IMR-90 (cell line): Measurements from ENCODE around the gene FAM124A. TPM values are rescaled to one million over a fixed set of nuclear protein-coding genes. Genes with fewer than 3 reads are reported as not detected.

ENCODE experiments used
- ATAC-seq: fragments of 200-7000 bp; cut with Tn5 transposase; 2 replicates; pipeline ENCODE4 v1.9.1; 2020; ENCODE audit warnings: low read depth, mild to moderate bottlenecking, moderate library complexity
- BruUV-seq: library from RNA; stranded (reverse); fragments of 400-500 nt; replicated peaks from 2 replicates; lab custom pipeline; 2021; lab: Mats Ljungman, UMichigan
- CTCF ChIA-PET: fragments of 300-600 bp; formaldehyde crosslinking; extraction: SDS; loops from one replicate; lab custom pipeline; 2021; ENCODE audit warnings: antibody characterized with exemption; lab: Yijun Ruan, JAX
- POLR2A ChIA-PET: fragments of 300-600 bp; sonication (Branson Sonifier 250); formaldehyde crosslinking; loops from one replicate; lab custom pipeline; 2022; ENCODE audit warnings: antibody characterized with exemption; ENCODE audit not compliant: unreplicated experiment; lab: Charles Lee
- DNase-seq: peaks from one replicate; pipeline ENCODE4 v3.0.0; 2013
- H2AFZ ChIP-seq: replicated peaks from 2 replicates; pipeline ENCODE3; 2013; ENCODE audit warnings: low read length, mild to moderate bottlenecking; ENCODE audit not compliant: poor library complexity
- H2AK5ac ChIP-seq: 2 replicates; pipeline ENCODE4 v1.6.1; 2013; ENCODE audit warnings: low read depth, low read length, inconsistent platforms
- H2AK9ac ChIP-seq: replicated peaks from 2 replicates; pipeline ENCODE3; 2013; ENCODE audit warnings: mild to moderate bottlenecking, low read depth, low read length, moderate library complexity; ENCODE audit not compliant: poor library complexity
- H2BK120ac ChIP-seq: 2 replicates; pipeline ENCODE4 v1.6.1; 2013; ENCODE audit warnings: low read depth, low read length, inconsistent platforms
- H2BK15ac ChIP-seq: 3 replicates; pipeline ENCODE4 v1.6.1; 2013; ENCODE audit warnings: low read depth, low read length, inconsistent platforms
- H2BK20ac ChIP-seq: 2 replicates; pipeline ENCODE4 v1.6.1; 2013; ENCODE audit warnings: low read depth, mild to moderate bottlenecking, inconsistent platforms, low read length, moderate library complexity
- H2BK5ac ChIP-seq: 2 replicates; pipeline ENCODE4 v1.6.1; 2013; ENCODE audit warnings: mild to moderate bottlenecking, low read depth, low read length, inconsistent platforms; ENCODE audit not compliant: poor library complexity, severe bottlenecking
- H3K14ac ChIP-seq: replicated peaks from 2 replicates; pipeline ENCODE4 v1.6.1; 2013; ENCODE audit warnings: low read depth, low read length, inconsistent platforms
- H3K18ac ChIP-seq: 2 replicates; pipeline ENCODE4 v1.6.1; 2013; ENCODE audit warnings: low read depth, low read length, control low read depth
- H3K23ac ChIP-seq: 2 replicates; pipeline ENCODE4 v1.6.1; 2013; ENCODE audit warnings: low read depth, low read length, inconsistent platforms
- H3K27ac ChIP-seq: 2 replicates; pipeline ENCODE4 v1.5.1; 2013; ENCODE audit warnings: mild to moderate bottlenecking, control low read depth, low read length; ENCODE audit not compliant: insufficient read depth
- H3K27me3 ChIP-seq: 2 replicates; pipeline ENCODE4 v1.6.1; 2013; ENCODE audit warnings: low read length; ENCODE audit not compliant: control insufficient read depth, insufficient read depth
- H3K36me3 ChIP-seq: 2 replicates; pipeline ENCODE4 v1.6.1; 2013; ENCODE audit warnings: low read length, mixed read lengths; ENCODE audit not compliant: control insufficient read depth, insufficient read depth
- H3K4ac ChIP-seq: 2 replicates; pipeline ENCODE4 v1.6.1; 2013; ENCODE audit warnings: low read depth, low read length, inconsistent platforms
- H3K4me1 ChIP-seq: 2 replicates; pipeline ENCODE4 v1.6.1; 2013; ENCODE audit warnings: low read length, mixed read lengths; ENCODE audit not compliant: control insufficient read depth, insufficient read depth
- H3K4me2 ChIP-seq: 2 replicates; pipeline ENCODE4 v1.6.1; 2013; ENCODE audit warnings: low read depth, mild to moderate bottlenecking, control low read depth, low read length, moderate library complexity
- H3K4me3 ChIP-seq: 2 replicates; pipeline ENCODE4 v1.5.1; 2013; ENCODE audit warnings: low read depth, mild to moderate bottlenecking, control low read depth, low read length, moderate library complexity; ENCODE audit not compliant: insufficient read depth
- H3K56ac ChIP-seq: 2 replicates; pipeline ENCODE4 v1.6.1; 2013; ENCODE audit warnings: low read length, inconsistent platforms; ENCODE audit not compliant: insufficient read depth; ENCODE audit errors: extremely low read depth
- H3K79me1 ChIP-seq, 2 experiments: 2 replicates each; pipeline ENCODE4 v1.6.1; 2013; ENCODE audit warnings: low read length in 2 of 2, inconsistent platforms in 1 of 2, low read depth in 1 of 2
- H3K9ac ChIP-seq: 2 replicates; pipeline ENCODE4 v1.6.1; 2013; ENCODE audit warnings: low read depth, low read length, control low read depth
- H3K9me1 ChIP-seq: 2 replicates; pipeline ENCODE4 v1.6.1; 2013; ENCODE audit warnings: low read length, inconsistent platforms; ENCODE audit not compliant: insufficient read depth
- H3K9me3 ChIP-seq: 2 replicates; pipeline ENCODE4 v1.6.1; 2013; ENCODE audit warnings: low read length; ENCODE audit not compliant: control insufficient read depth, insufficient read depth
- H4K20me1 ChIP-seq: 2 replicates; pipeline ENCODE4 v1.6.1; 2013; ENCODE audit warnings: low read length, inconsistent platforms; ENCODE audit not compliant: insufficient read depth
- H4K5ac ChIP-seq: 2 replicates; pipeline ENCODE4 v1.6.1; 2013; ENCODE audit warnings: mild to moderate bottlenecking, low read depth, low read length, control low read depth
- H4K8ac ChIP-seq, 2 experiments: 2 replicates each; pipeline ENCODE4 v1.6.1; 2013; ENCODE audit warnings: low read depth in 2 of 2, low read length in 2 of 2, control low read depth in 1 of 2, inconsistent platforms in 1 of 2
- H4K91ac ChIP-seq: 2 replicates; pipeline ENCODE4 v1.6.1; 2013; ENCODE audit warnings: low read depth, low read length, inconsistent platforms; ENCODE audit not compliant: insufficient read depth
- BHLHE40 ChIP-seq: fragments of 150-350 bp; IDR thresholded peaks from 2 replicates; pipeline ENCODE4 v1.6.1; 2016; ENCODE audit warnings: mild to moderate bottlenecking, low read depth, low read length
- CEBPB ChIP-seq: IDR thresholded peaks from 2 replicates; pipeline ENCODE4 v1.6.1; 2012; ENCODE audit warnings: low read depth, low read length, improper control_type of control experiment
- CHD1 ChIP-seq: IDR thresholded peaks from 2 replicates; pipeline ENCODE4 v1.6.1; 2012; ENCODE audit warnings: low read depth, low read length, improper control_type of control experiment
- CTCF ChIP-seq: conservative IDR thresholded peaks from 2 replicates; pipeline ENCODE4 v1.5.1; 2012; ENCODE audit warnings: mild to moderate bottlenecking, low read depth, low read length, improper control_type of control experiment
- ELK1 ChIP-seq: fragments of 150-350 bp; IDR thresholded peaks from 2 replicates; pipeline ENCODE4 v1.6.1; 2016; ENCODE audit warnings: low read depth, mild to moderate bottlenecking, low read length, moderate library complexity, borderline replicate concordance
- FOS ChIP-seq: fragments of 150-350 bp; IDR thresholded peaks from 2 replicates; pipeline ENCODE4 v1.6.1; 2016; ENCODE audit warnings: low read depth, low read length
- MAFK ChIP-seq: IDR thresholded peaks from 2 replicates; pipeline ENCODE4 v1.6.1; 2012; ENCODE audit warnings: low read depth, low read length, improper control_type of control experiment
- MAZ ChIP-seq: IDR thresholded peaks from 2 replicates; pipeline ENCODE4 v1.6.1; 2012; ENCODE audit warnings: low read depth, mild to moderate bottlenecking, low read length, improper control_type of control experiment, moderate library complexity, borderline replicate concordance
- MXI1 ChIP-seq: IDR thresholded peaks from 2 replicates; pipeline ENCODE4 v1.6.1; 2012; ENCODE audit warnings: low read depth, mild to moderate bottlenecking, low read length, moderate library complexity, borderline replicate concordance
- NFE2L2 ChIP-seq: fragments of 150-350 bp; IDR thresholded peaks from 2 replicates; pipeline ENCODE4 v1.6.1; 2016; ENCODE audit warnings: low read depth, mild to moderate bottlenecking, low read length
- POLR2A ChIP-seq: IDR thresholded peaks from 2 replicates; pipeline ENCODE4 v1.6.1; 2012; ENCODE audit warnings: mild to moderate bottlenecking, low read depth, low read length
- RAD21 ChIP-seq: IDR thresholded peaks from 2 replicates; pipeline ENCODE4 v1.6.1; 2012; ENCODE audit warnings: low read length, improper control_type of control experiment
- RCOR1 ChIP-seq: IDR thresholded peaks from 2 replicates; pipeline ENCODE4 v1.6.1; 2012; ENCODE audit warnings: mild to moderate bottlenecking, low read length, improper control_type of control experiment; ENCODE audit not compliant: insufficient replicate concordance
- RFX5 ChIP-seq: IDR thresholded peaks from 2 replicates; pipeline ENCODE4 v1.8.0; 2012; ENCODE audit warnings: low read depth, mild to moderate bottlenecking, low read length, moderate library complexity
- SMC3 ChIP-seq: fragments of 150-350 bp; IDR thresholded peaks from 2 replicates; pipeline ENCODE4 v1.6.1; 2016; ENCODE audit warnings: low read depth, mild to moderate bottlenecking, antibody characterized with exemption, low read length, moderate library complexity
- USF2 ChIP-seq: fragments of 150-350 bp; IDR thresholded peaks from 2 replicates; pipeline ENCODE4 v1.6.1; 2017; ENCODE audit warnings: mild to moderate bottlenecking, antibody characterized with exemption, low read length, low read depth
- WGBS, 2 experiments: methylation state at CpG; one replicate each; pipeline versions ENCODE4 v1.1.5 to v1.1.7; 2013; ENCODE audit warnings: missing lambda C conversion rate in 2 of 2; ENCODE audit not compliant: insufficient read length in 1 of 2; ENCODE audit errors: extremely low coverage in 2 of 2; 5-methylcytosine and 5-hydroxymethylcytosine counted together
- dilution Hi-C: fragments of 300-500 bp; cut with HindIII; formaldehyde crosslinking; loops from one replicate; pipeline ENCODE4 v1.14.3; 2018; ENCODE audit warnings: low sequenced_read_pairs; ENCODE audit not compliant: unreplicated experiment
- in situ Hi-C: fragments of 300-500 bp; cut with MboI; formaldehyde crosslinking; loops from 3 replicates; pipeline ENCODE4 v1.14.3; 2019; ENCODE audit warnings: low sequenced_read_pairs, inconsistent platforms, mixed read lengths
- intact Hi-C: fragments of 100-400 bp; cut with micrococcal nuclease; formaldehyde crosslinking; loops from 2 replicates; pipeline ENCODE4 v1.10.0; 2022
- polyA plus RNA-seq, 3 experiments: library from polyadenylated mRNA; depleted of rRNA; stranded (reverse); fragments of >200 nt; gene quantifications; 2 replicates each; pipeline ENCODE4 v1.2.3, GENCODE V29; 2012; ENCODE audit warnings: low replicate concordance in 1 of 3
- total RNA-seq: library from RNA; depleted of rRNA; stranded (reverse); fragments of >200 nt; gene quantifications from 2 replicates; pipeline ENCODE4 v1.2.3, GENCODE V29; 2012

FAM124A gene
- total and polyA plus RNA-seq, 2 of the 4 experiments (the other 2 are of a cell fraction), result 0.03 TPM; not detected in 1

GRCh38 chr13:51175021-51175420 lies 47.2 kb upstream of the FAM124A start:
- TF ChIP-seq POLR2A, result no peak
- TF ChIP-seq MXI1, result no peak
- no peak for TF ChIP-seq SMC3
- no peak for TF ChIP-seq FOS
- TF ChIP-seq RFX5, result no peak
- no peak for TF ChIP-seq RCOR1
- TF ChIP-seq BHLHE40, result no peak
- TF ChIP-seq RAD21, result no peak
- TF ChIP-seq CHD1, result no peak
- TF ChIP-seq USF2, result no peak
- TF ChIP-seq CEBPB, result no peak
- no peak for TF ChIP-seq MAFK
- no peak for TF ChIP-seq ELK1
- no peak for TF ChIP-seq CTCF
- TF ChIP-seq NFE2L2, result no peak
- no peak for TF ChIP-seq MAZ
- in situ Hi-C loops (no loop called here), intact Hi-C loops (no loop called here), dilution Hi-C loops (no loop called here)
- Histone ChIP-seq H3K23ac (no peak overlapping the region), H2BK20ac (no peak overlapping the region), H2AFZ (no peak overlapping the region), H3K9me1 (no peaks in the 10 kb centered on the region), H3K27ac (no peak overlapping the region), H3K4me2 (no peak overlapping the region), H3K9ac (no peak overlapping the region), H3K18ac (no peak overlapping the region), H3K56ac (no peak overlapping the region), H4K91ac (no peak overlapping the region), H2BK5ac (no peak overlapping the region), H3K4me3 (no peak overlapping the region), H2AK9ac (no peak overlapping the region), H3K14ac (no peak overlapping the region), H4K5ac (no peak overlapping the region), H3K4me1 (no peaks in the 10 kb centered on the region), H3K9me3 (no peaks in the 10 kb centered on the region), H2AK5ac (no peak overlapping the region), H4K8ac (no peak overlapping the region), H2BK120ac (no peak overlapping the region), H3K4ac (no peak overlapping the region), H2BK15ac (no peak overlapping the region), H4K20me1 (no peaks in the 10 kb centered on the region), H3K79me1 (no peaks in the 10 kb centered on the region), H3K27me3 (peaks cover 2% of the 10 kb centered on the region; the same call in 1 of the 2 replicates), H3K36me3 (no peaks in the 10 kb centered on the region)
- ChIA-PET CTCF (no interaction called here), POLR2A (no interaction called here)
- ATAC-seq (no peak), DNase-seq (no peak)
- 70% methylated on average over 4 of the region's 8 CpGs; no CpG with 5 or more reads in 1 of the 2 experiments for WGBS, 2 experiments
- BruUV-seq, result no TSS peak
